ENCODE results near the gene CHN1. TPM values are rescaled to one million over a fixed set of nuclear protein-coding genes. Genes with fewer than 3 reads are reported as not detected.

The CHN1 gene
- total RNA-seq, 1 donor from 2014 or later = 45.0 TPM

DNA sequence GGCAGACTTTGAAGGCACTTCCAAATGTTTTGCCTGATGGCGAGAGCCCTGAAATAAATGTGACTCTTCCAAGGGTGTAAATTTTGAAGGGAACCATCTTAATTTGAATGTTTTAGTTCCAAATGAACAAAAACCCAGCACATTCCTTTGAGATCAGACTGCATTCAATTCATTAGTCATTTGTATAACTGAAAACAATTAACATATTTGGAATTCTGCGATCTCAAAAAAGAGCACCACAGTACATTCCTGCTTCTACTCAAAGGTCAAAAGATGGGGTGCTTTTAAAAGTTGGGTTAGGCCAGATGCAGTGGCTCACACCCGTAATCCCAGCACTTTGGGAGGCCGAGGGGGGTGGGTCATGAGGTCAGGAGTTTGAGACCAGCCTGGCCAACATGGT lies 202.7 kb downstream of the CHN1 start:
- no peak overlapping the region for H3K27ac ChIP-seq
- H3K9ac ChIP-seq = no peak overlapping the region
- H3K79me2 ChIP-seq (ENCODE audit: low read depth) = no peaks in the 10 kb centered on the region
- no peaks in the 10 kb centered on the region for H3K9me3 Mint-ChIP-seq
- no peak overlapping the region for H3K27ac Mint-ChIP-seq
- TF ChIP-seq, protein P1, sequence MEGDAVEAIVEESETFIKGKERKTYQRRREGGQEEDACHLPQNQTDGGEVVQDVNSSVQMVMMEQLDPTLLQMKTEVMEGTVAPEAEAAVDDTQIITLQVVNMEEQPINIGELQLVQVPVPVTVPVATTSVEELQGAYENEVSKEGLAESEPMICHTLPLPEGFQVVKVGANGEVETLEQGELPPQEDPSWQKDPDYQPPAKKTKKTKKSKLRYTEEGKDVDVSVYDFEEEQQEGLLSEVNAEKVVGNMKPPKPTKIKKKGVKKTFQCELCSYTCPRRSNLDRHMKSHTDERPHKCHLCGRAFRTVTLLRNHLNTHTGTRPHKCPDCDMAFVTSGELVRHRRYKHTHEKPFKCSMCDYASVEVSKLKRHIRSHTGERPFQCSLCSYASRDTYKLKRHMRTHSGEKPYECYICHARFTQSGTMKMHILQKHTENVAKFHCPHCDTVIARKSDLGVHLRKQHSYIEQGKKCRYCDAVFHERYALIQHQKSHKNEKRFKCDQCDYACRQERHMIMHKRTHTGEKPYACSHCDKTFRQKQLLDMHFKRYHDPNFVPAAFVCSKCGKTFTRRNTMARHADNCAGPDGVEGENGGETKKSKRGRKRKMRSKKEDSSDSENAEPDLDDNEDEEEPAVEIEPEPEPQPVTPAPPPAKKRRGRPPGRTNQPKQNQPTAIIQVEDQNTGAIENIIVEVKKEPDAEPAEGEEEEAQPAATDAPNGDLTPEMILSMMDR (IDR thresholded peaks at IDR 0.05) = no peak
- TF ChIP-seq EZH2 (IDR thresholded peaks at IDR 0.05) = no peak
- no peaks in the 10 kb centered on the region for H3K27me3 Mint-ChIP-seq (ENCODE audit: insufficient read depth, low read depth)
- H3K36me3 ChIP-seq = peaks cover 7% of the 10 kb centered on the region
- H3K4me2 ChIP-seq = no peak overlapping the region
- no peak for DNase-seq (ENCODE audit: low spot score)
- H4K20me1 ChIP-seq (ENCODE audit: low read depth) = no peaks in the 10 kb centered on the region
- H3K9me3 ChIP-seq (ENCODE audit: low read depth) = no peaks in the 10 kb centered on the region
- peaks cover 46% of the 10 kb centered on the region for H3K36me3 Mint-ChIP-seq
- H3K27me3 ChIP-seq = no peaks in the 10 kb centered on the region
- no peak overlapping the region for H3K4me3 Mint-ChIP-seq
- no peak overlapping the region for H3K4me3 ChIP-seq
- H2AFZ ChIP-seq (replicated peaks) = no peak overlapping the region
- peaks cover 5% of the 10 kb centered on the region for H3F3A ChIP-seq (ENCODE audit: low read depth)
- H3K4me1 Mint-ChIP-seq = no peaks in the 10 kb centered on the region
- no peaks in the 10 kb centered on the region for H3K4me1 ChIP-seq

DNA sequence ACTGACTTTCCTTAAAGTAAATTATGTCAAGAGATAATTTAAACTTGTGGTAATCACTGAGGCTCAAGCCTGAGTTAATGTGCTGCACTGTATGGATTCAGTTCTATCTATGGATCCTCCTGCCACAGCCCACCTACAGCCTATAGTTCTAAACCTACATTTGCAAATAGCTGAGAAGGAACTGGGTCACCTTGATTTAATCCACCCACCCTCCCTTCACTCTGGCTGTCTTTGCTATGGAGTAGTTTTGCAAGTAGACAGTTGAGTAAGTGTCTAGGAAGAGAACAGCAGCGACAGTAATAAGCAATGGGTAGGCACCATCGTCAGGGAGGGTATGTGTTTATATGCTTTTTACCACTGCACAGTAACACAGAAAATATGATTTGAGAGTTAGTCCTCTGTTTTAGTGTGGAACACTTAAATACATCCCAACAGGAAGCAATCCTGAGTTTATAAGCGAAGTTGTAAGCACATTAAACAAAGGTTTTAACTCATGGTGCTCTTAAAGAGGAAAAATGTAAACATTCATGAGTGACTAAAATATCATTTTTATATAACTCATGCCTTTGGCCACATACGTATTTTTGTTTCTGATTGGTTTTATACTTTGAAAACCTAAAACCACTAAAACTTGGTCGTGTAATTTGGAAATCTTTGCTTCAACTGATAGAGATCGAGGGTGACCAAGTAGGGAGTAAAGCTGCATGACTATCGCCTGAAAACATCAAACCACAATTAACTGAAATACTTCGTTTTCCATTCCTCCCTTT lies 204.6 kb downstream of the CHN1 start:
- Mint-ChIP-seq H3K27ac (no peak overlapping the region), H3K36me3 (peaks cover 45% of the 10 kb centered on the region), H3K27me3 (ENCODE audit: insufficient read depth, low read depth) (no peaks in the 10 kb centered on the region), H3K4me3 (no peak overlapping the region), H3K4me1 (peaks cover 9% of the 10 kb centered on the region), H3K9me3 (no peaks in the 10 kb centered on the region)
- H3K9me3 ChIP-seq (ENCODE audit: low read depth) = no peaks in the 10 kb centered on the region
- no peak overlapping the region for H3K4me3 ChIP-seq
- H3K9ac ChIP-seq = no peak overlapping the region
- H3K36me3 ChIP-seq = peaks cover 7% of the 10 kb centered on the region
- H3F3A ChIP-seq (ENCODE audit: low read depth) = peaks cover 23% of the 10 kb centered on the region
- H3K79me2 ChIP-seq (ENCODE audit: low read depth) = no peaks in the 10 kb centered on the region
- no peaks in the 10 kb centered on the region for H4K20me1 ChIP-seq (ENCODE audit: low read depth)
- peaks cover 12% of the 10 kb centered on the region for H3K4me1 ChIP-seq
- DNase-seq (ENCODE audit: low spot score) = no peak
- H2AFZ ChIP-seq (replicated peaks) = no peak overlapping the region
- H3K27me3 ChIP-seq = no peaks in the 10 kb centered on the region
- TF ChIP-seq, protein P1 (IDR thresholded peaks at IDR 0.05) = no peak
- TF ChIP-seq EZH2phosphoT487 (IDR thresholded peaks at IDR 0.05) (no peak), EZH2 (IDR thresholded peaks at IDR 0.05) (no peak)
- no peak overlapping the region for H3K27ac ChIP-seq
- H3K4me2 ChIP-seq = no peak overlapping the region

DNA sequence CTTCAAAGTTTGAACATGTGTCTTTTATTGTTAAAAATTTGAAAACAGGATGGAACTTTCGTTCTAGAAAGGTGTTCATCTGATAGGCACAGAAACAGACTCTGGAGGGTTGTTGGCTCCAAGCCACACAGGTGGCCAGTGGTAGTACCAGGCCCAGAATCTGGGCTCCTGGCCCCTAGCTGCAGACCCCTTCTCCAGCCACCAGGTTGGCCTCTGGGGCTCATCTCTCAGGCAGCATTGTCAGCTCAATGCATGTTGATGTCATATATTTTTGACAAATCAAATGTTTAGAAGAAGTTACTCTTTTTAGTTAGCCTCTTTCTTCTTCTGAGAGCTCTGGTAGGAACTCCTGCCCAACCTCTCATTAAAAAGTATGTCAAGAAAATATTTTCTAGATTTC lies 206.4 kb downstream of the CHN1 start:
- no peak overlapping the region for H3K27ac Mint-ChIP-seq
- Histone ChIP-seq H3K4me1 (peaks cover 22% of the 10 kb centered on the region), H3K4me3 (no peak overlapping the region), H2AFZ (replicated peaks) (no peak overlapping the region), H3K27ac (no peak overlapping the region), H3K27me3 (no peaks in the 10 kb centered on the region), H4K20me1 (ENCODE audit: low read depth) (no peaks in the 10 kb centered on the region), H3F3A (ENCODE audit: low read depth) (peaks cover 35% of the 10 kb centered on the region), H3K4me2 (no peak overlapping the region), H3K79me2 (ENCODE audit: low read depth) (no peaks in the 10 kb centered on the region), H3K9ac (no peak overlapping the region), H3K9me3 (ENCODE audit: low read depth) (no peaks in the 10 kb centered on the region), H3K36me3 (peaks cover 7% of the 10 kb centered on the region)
- H3K9me3 Mint-ChIP-seq = no peaks in the 10 kb centered on the region
- H3K36me3 Mint-ChIP-seq = peaks cover 34% of the 10 kb centered on the region
- H3K4me1 Mint-ChIP-seq = peaks cover 10% of the 10 kb centered on the region
- H3K4me3 Mint-ChIP-seq = no peak overlapping the region
- no peak for TF ChIP-seq EZH2phosphoT487 (IDR thresholded peaks at IDR 0.05)
- TF ChIP-seq, protein P1 (IDR thresholded peaks at IDR 0.05) = no peak
- TF ChIP-seq EZH2 (IDR thresholded peaks at IDR 0.05) = no peak
- H3K27me3 Mint-ChIP-seq (ENCODE audit: insufficient read depth, low read depth) = peaks cover 2% of the 10 kb centered on the region
- DNase-seq (ENCODE audit: low spot score) = no peak

All from neural progenitor cell (in vitro differentiated cells).